Mesothelial cell of epicardium (in vitro differentiated cells): ENCODE results near the gene EXTL1. TPM values are rescaled to one million over a fixed set of nuclear protein-coding genes. Genes with fewer than 3 reads are reported as not detected.

Source experiments
- DNase-seq, 2 experiments: peaks; one replicate each; pipeline ENCODE4 v3.0.0; 2021; ENCODE audit warnings: low spot score in 2 of 2; ENCODE audit not compliant: unreplicated experiment in 2 of 2
- H3K27ac Mint-ChIP-seq: 2 replicates; pipeline ENCODE4 v1.8.0; 2021; ENCODE audit warnings: mixed read lengths
- H3K27me3 Mint-ChIP-seq: 2 replicates; pipeline ENCODE4 v1.8.0; 2021; ENCODE audit warnings: low read depth, mixed read lengths
- H3K36me3 Mint-ChIP-seq: 2 replicates; pipeline ENCODE4 v1.8.0; 2021; ENCODE audit warnings: mixed read lengths
- H3K4me1 Mint-ChIP-seq: 2 replicates; pipeline ENCODE4 v1.8.0; 2021; ENCODE audit warnings: mixed read lengths
- H3K4me3 Mint-ChIP-seq: 2 replicates; pipeline ENCODE4 v1.8.0; 2021; ENCODE audit warnings: mild to moderate bottlenecking, moderate library complexity, mixed read lengths
- H3K9me3 Mint-ChIP-seq: 2 replicates; pipeline ENCODE4 v1.8.0; 2021; ENCODE audit warnings: mixed read lengths
- total RNA-seq: library from RNA; stranded (reverse); gene quantifications from 3 replicates; pipeline ENCODE4 v1.2.1, GENCODE V29; 2021
- TF ChIP-seq, protein P1 (sequence below): fragments of 200-600 bp; sonication (generic); IDR thresholded peaks from one replicate; pipeline ENCODE4 v1.5.0; 2021; ENCODE audit warnings: antibody characterized with exemption; ENCODE audit not compliant: unreplicated experiment

EXTL1 gene
- total RNA-seq, 1 donor from 2014 or later: 8.2 TPM

GRCh38 chr1:26084844-26085243, 63.3 kb downstream of the EXTL1 start:
- no peak overlapping the region for H3K4me3 Mint-ChIP-seq
- H3K36me3 Mint-ChIP-seq: no peaks in the 10 kb centered on the region
- no peaks in the 10 kb centered on the region for H3K27me3 Mint-ChIP-seq
- no peak for DNase-seq
- peaks cover 18% of the 10 kb centered on the region for H3K4me1 Mint-ChIP-seq
- no peak overlapping the region for H3K27ac Mint-ChIP-seq
- no peaks in the 10 kb centered on the region for H3K9me3 Mint-ChIP-seq
- TF ChIP-seq, protein P1, sequence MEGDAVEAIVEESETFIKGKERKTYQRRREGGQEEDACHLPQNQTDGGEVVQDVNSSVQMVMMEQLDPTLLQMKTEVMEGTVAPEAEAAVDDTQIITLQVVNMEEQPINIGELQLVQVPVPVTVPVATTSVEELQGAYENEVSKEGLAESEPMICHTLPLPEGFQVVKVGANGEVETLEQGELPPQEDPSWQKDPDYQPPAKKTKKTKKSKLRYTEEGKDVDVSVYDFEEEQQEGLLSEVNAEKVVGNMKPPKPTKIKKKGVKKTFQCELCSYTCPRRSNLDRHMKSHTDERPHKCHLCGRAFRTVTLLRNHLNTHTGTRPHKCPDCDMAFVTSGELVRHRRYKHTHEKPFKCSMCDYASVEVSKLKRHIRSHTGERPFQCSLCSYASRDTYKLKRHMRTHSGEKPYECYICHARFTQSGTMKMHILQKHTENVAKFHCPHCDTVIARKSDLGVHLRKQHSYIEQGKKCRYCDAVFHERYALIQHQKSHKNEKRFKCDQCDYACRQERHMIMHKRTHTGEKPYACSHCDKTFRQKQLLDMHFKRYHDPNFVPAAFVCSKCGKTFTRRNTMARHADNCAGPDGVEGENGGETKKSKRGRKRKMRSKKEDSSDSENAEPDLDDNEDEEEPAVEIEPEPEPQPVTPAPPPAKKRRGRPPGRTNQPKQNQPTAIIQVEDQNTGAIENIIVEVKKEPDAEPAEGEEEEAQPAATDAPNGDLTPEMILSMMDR: no peak

Other genes starting within 250 kb of the EXTL1 start
- 71.6 to 74.1 TPM (median 72.8 TPM) in 3 replicates for gene SELENON, start 221.6 kb upstream of the EXTL1 start, total RNA-seq
- gene MTFR1L, start 201.8 kb upstream of the EXTL1 start, total RNA-seq: 74.3 to 76.6 TPM (median 74.7 TPM) in 3 replicates
- 2.4 to 2.8 TPM (median 2.7 TPM) in 3 replicates for gene AUNIP, start 162.3 kb upstream of the EXTL1 start, total RNA-seq
- 24.0 to 26.8 TPM (median 24.0 TPM) in 3 replicates for gene PAQR7, start 146.1 kb upstream of the EXTL1 start, total RNA-seq
- 464 to 480 TPM (median 472 TPM) in 3 replicates for gene STMN1, start 115.4 kb upstream of the EXTL1 start, total RNA-seq
- gene PAFAH2, start 23.7 kb upstream of the EXTL1 start, total RNA-seq: 8.7 to 9.9 TPM (median 9.1 TPM) in 3 replicates
- gene SLC30A2, start 24.3 kb downstream of the EXTL1 start, total RNA-seq: 9.2 to 10.7 TPM (median 10.3 TPM) in 3 replicates
- gene TRIM63, start 45.9 kb downstream of the EXTL1 start, total RNA-seq: 1.4 to 1.9 TPM (median 1.7 TPM) in 3 replicates
- gene PDIK1L, start 90.0 kb downstream of the EXTL1 start, total RNA-seq: 18.3 to 19.4 TPM (median 19.1 TPM) in 3 replicates
- 0.58 to 0.84 TPM (median 0.69 TPM) in 3 replicates for gene FAM110D, start 137.3 kb downstream of the EXTL1 start, total RNA-seq
- gene C1orf232, start 147.2 kb downstream of the EXTL1 start, total RNA-seq: not detected in 3 replicates
- 27.1 to 28.7 TPM (median 28.6 TPM) in 3 replicates for gene ZNF593, start 148.1 kb downstream of the EXTL1 start, total RNA-seq
- not detected in 3 replicates for gene ZNF593OS, start 150.1 kb downstream of the EXTL1 start, total RNA-seq
- gene CNKSR1, start 155.7 kb downstream of the EXTL1 start, total RNA-seq: 50.2 to 53.9 TPM (median 52.2 TPM) in 3 replicates
- 0.27 to 0.38 TPM (median 0.29 TPM) in 3 replicates for gene CATSPER4, start 168.8 kb downstream of the EXTL1 start, total RNA-seq
- gene CEP85, start 212.4 kb downstream of the EXTL1 start, total RNA-seq: 18.2 to 22.7 TPM (median 20.3 TPM) in 3 replicates